Renal pelvis (tissue), 4 donors: Measurements from ENCODE around the gene OSBPL2. TPM values are rescaled to one million over a fixed set of nuclear protein-coding genes. Genes with fewer than 3 reads are reported as not detected.
A peak's percentile ranks its signal among the peaks of the same experiment; 100 is the strongest.

ENCODE experiments used
- DNase-seq: peaks from one replicate; pipeline ENCODE4 v3.0.0-alpha.2; 2013
- polyA plus RNA-seq, 3 donors: library from polyadenylated mRNA; unstranded; fragments of 120-200 nt; gene quantifications; one replicate each; pipeline ENCODE4 v1.2.1, GENCODE V29; 2013; ENCODE audit not compliant: insufficient read length in 3 of 3

Gene OSBPL2
- polyA plus RNA-seq, 3 donors, result 27.6 to 40.8 (median 39.3) TPM

GRCh38 chr20:62248890-62249560, 10.7 kb downstream of the OSBPL2 start:
- DNase-seq, result no peak

GRCh38 chr20:62252342-62252966, 14.1 kb downstream of the OSBPL2 start:
- DNase-seq, result no peak

GRCh38 chr20:62253398-62253797, 15.1 kb downstream of the OSBPL2 start:
- no peak for DNase-seq

GRCh38 chr20:62254021-62254724, 15.9 kb downstream of the OSBPL2 start:
- DNase-seq, result no peak

GRCh38 chr20:62255976-62256375, 17.7 kb downstream of the OSBPL2 start:
- DNase-seq, result no peak

- no peak for DNase-seq
These were observed 20.4 kb downstream of the OSBPL2 start for GRCh38 chr20:62258499-62259293.

- DNase-seq, result no peak
These were observed 20.9 kb downstream of the OSBPL2 start for GRCh38 chr20:62259294-62259565.

- no peak for DNase-seq
These were observed 23.7 kb downstream of the OSBPL2 start for GRCh38 chr20:62262064-62262463.

GRCh38 chr20:62263396-62263795, 25.1 kb downstream of the OSBPL2 start:
- no peak for DNase-seq

- no peak for DNase-seq
These were observed 27.0 kb downstream of the OSBPL2 start for GRCh38 chr20:62265365-62265764.

GRCh38 chr20:62266340-62266739, 28.0 kb downstream of the OSBPL2 start:
- DNase-seq, result no peak

GRCh38 chr20:62266851-62267250, 28.5 kb downstream of the OSBPL2 start:
- DNase-seq, result no peak

GRCh38 chr20:62267543-62267942, 29.2 kb downstream of the OSBPL2 start:
- DNase-seq, result no peak

- DNase-seq, result no peak
These were observed 30.0 kb downstream of the OSBPL2 start for GRCh38 chr20:62268228-62268900.

- no peak for DNase-seq
These were observed 31.1 kb downstream of the OSBPL2 start for GRCh38 chr20:62269378-62269777.

GRCh38 chr20:62269871-62270270, 31.6 kb downstream of the OSBPL2 start:
- no peak for DNase-seq

- no peak for DNase-seq
These were observed 33.9 kb downstream of the OSBPL2 start for GRCh38 chr20:62272200-62272599.

GRCh38 chr20:62273416-62273815, 35.1 kb downstream of the OSBPL2 start:
- no peak for DNase-seq

GRCh38 chr20:62274332-62274950, 36.1 kb downstream of the OSBPL2 start:
- DNase-seq, result peak; percentile 50

GRCh38 chr20:62275219-62275618, 36.9 kb downstream of the OSBPL2 start:
- DNase-seq, result no peak

GRCh38 chr20:62276439-62276838, 38.1 kb downstream of the OSBPL2 start:
- no peak for DNase-seq

- DNase-seq, result no peak
These were observed 38.9 kb downstream of the OSBPL2 start for GRCh38 chr20:62277253-62277652.
